Lower leg skin (tissue), 3 donors: ENCODE results near the gene SMG6.

Experiments used
- CTCF ChIP-seq, 3 donors: fragments of 450-650 bp; IDR thresholded peaks; one replicate each; pipeline ENCODE4 v1.5.1; 2016; ENCODE audit warnings: antibody characterized with exemption in 3 of 3, mild to moderate bottlenecking in 3 of 3, moderate library complexity in 2 of 3
- POLR2A ChIP-seq, 2 donors: fragments of 450-650 bp; IDR thresholded peaks; one replicate each; pipeline ENCODE4 v1.6.1; 2016 to 2017; ENCODE audit warnings: antibody characterized with exemption in 2 of 2, mild to moderate bottlenecking in 1 of 2, moderate library complexity in 1 of 2

- no peak for TF ChIP-seq CTCF (IDR thresholded peaks at IDR 0.05)
- no peak for TF ChIP-seq POLR2A (IDR thresholded peaks at IDR 0.05)
Observed at GRCh38 chr17:2253362-2253761, 50.2 kb downstream of the SMG6 start.
